Activated CD4-positive, CD25-positive, alpha-beta regulatory T cell (primary cell): Measurements from ENCODE around the gene ATAD3A.
"Not testable (repeated sequence)": the region's sequence is repeated elsewhere in the genome, so short reads cannot be mapped to it uniquely, and the experiment has no call there.

ENCODE experiments used
- DNase-seq, 4 experiments: peaks; one replicate each; lab custom pipeline; 2025; lab: John Stamatoyannopoulos, UW

Gene ATAD3A

GRCh38 chr1:1489861-1490260 lies 22.1 kb upstream of the ATAD3A start:
- DNase-seq, result no peak

DNA sequence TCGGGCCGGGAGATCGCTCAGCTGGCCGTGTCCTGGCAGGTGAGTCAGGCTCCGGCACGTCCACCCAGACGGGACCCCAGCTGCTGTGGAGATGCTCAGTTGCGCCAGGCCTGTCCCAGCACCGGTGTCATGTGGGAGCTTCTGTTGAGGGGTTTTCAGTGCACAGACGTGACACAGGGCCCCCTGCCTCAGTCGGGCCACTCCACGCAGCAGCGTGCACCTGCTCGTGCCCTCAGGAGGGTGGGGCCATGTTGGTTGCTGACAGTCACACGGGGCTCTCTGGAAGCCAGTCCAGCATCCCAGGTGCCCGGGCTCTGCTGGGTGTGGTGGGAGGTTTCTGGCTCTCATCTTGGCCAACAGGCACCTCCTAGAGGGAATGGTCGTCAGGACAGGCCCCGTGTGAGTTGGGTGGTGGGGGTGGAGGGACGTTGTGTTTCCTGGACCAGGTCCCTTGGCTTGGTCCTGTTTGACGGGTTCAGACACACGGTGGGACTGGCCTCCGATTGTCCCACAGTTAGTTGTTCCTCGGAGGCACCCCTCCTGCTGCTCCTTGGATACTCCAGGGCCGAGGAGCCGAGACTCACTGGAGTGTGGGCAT lies 21.2 kb upstream of the ATAD3A start:
- no peak for DNase-seq

DNA sequence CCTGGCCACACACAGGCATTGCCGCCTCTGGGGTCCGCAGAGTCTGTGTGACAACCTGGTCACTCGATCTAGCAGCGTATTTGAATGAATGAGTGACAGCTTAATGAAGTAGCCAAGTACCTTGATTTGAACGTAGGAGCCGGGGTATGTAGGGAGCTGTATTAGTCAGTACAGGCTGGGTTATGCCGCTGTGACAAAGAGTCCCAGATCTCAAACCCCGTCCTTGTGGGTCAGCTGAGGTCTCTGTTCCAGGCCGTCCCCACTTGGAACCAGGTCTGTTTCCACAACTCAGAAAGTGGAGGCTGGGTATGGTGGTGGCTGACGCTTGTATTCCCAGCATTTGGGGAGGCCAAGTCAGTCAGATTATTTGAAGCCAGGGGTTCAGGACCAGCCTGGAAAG lies 20.4 kb upstream of the ATAD3A start:
- no peak for DNase-seq

GRCh38 chr1:1494311-1494710 lies 17.7 kb upstream of the ATAD3A start:
- DNase-seq, result not testable (repeated sequence)

DNA sequence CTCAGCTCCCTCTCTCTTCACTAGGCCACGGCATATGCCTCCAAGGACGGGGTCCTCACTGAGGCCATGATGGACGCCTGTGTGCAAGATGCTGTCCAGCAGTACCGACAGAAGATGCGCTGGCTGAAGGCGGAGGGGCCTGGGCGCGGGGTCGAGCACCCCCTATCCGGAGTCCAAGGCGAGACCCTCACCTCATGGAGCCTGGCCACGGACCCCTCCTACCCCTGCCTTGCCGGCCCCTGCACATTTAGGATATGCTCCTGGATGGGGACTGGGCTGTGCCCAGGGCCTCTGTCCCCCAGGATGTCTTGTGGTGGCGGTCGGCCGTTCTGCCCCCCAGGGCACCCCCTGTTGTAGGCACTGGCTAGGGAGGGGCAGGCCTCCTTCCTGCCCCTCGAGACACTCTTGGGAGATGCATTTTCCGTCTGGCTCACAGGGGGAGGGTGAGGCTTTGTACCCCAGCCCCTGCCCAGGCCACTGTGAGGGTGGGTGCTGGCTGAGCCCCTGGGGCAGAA lies 16.4 kb upstream of the ATAD3A start:
- DNase-seq, result not testable (repeated sequence)

- peak; percentile 15 to 54 (median 43) for DNase-seq
Measured at GRCh38 chr1:1504777-1505365, 7.1 kb upstream of the ATAD3A start.

DNA sequence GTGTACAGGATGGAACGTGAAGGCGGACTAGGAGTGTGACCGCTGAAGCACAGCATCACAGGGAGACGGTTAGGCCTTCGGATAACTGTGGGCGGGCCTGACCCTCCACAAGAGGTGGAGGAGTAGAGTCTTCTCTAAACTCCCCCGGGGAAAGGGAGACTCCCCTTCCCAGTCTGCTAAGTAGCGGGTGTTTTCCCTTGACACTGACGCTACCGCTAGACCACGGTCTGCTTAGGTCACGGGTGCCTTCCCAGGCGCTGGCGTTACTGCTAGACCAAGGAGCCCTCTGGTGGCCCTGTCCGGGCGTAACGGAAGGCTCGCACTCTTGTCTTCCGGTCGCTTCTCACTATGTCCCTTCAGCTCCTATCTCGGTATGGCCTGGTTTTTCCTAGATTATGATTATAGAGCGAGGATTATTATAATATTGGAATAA lies 6.6 kb upstream of the ATAD3A start:
- DNase-seq, result not testable (repeated sequence)

- not testable (repeated sequence) for DNase-seq
Measured at GRCh38 chr1:1505801-1506200, 6.2 kb upstream of the ATAD3A start.

- no peak for DNase-seq
Measured at GRCh38 chr1:1507305-1507704, 4.7 kb upstream of the ATAD3A start.

DNA sequence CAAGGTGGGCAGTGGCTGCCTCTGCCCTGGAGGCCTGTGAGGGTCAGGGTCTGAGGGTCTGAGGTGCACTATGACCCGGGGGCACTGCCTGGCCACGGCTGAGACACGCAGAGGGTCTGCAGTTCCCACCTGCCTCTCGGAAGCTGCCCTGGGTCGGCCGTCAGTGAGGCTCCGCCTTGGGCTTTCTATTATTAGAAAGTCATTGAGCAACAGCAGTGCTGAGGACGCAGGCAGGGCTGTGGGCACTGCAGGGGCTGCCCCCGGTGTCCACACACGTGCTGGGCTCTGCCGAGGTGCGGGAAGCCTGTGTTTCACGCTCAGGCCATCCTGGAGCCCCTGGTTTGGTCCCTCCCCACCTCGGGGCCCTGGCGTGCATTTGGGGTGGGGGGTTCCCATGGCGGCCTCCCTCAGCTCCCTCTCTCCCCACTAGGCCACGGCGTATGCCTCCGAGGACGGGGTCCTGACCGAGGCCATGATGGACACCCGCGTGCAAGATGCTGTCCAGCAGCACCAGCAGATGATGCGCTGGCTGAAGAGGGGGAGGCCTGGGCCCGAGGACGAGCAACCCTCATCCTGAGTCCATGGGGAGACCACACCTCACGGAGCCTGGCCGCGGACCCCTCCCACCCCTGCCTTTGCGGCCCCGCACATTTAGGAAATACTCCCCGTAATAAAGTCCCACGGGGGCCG lies 3.0 kb upstream of the ATAD3A start:
- DNase-seq, result not testable (repeated sequence)

DNA sequence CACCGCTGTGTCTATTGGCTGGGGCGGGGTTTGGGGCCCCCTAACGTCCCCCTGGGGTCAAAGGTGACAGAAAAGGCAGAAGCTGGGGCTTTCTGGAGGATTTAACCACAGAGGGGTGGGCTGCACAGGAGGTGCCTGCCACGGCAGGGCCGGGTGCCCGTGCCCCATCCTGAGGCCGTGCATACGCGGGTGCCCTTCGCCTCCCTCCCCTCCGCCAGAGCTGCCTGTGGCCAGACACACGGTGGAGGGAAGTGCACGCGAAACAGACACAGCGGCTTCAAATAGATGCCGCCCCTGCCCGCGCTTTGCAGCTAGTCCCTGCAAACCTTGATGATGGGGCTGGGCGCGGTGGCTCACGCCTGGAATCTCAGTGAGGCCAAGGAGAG lies 2.5 kb upstream of the ATAD3A start:
- not testable (repeated sequence) for DNase-seq

DNA sequence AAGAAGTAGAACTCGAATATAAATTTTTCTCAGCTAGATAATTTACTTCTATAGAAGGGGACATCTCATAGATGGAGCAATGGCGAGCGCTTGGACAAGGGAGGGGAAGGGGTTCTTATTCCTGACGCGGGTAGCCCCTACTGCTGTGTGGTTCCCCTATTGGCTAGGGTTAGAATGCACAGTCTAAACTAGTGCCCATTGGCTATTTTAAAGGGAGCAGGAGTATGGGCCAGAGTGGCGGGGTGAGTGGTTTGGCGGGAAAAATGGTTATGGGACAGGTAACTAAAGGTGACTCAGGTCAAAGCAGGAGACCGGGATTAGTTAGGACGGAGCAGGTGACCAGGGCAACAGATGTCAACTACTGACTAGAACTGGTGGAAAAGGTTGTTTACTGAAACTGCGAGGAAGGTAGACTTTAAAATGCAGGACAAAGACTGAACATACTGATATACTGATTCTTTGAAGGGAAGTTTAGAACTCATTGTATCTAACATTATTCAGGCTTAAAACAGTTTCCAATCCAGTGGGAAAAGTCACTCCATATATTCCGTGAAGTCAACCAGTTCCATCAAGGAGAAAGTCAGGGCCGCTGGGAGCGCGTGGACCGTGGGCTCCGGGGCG lies 940 bp upstream of the ATAD3A start:
- no peak for DNase-seq

GRCh38 chr1:1512425-1512824 lies 463 bp downstream of the ATAD3A start:
- DNase-seq, result not testable (repeated sequence)

DNA sequence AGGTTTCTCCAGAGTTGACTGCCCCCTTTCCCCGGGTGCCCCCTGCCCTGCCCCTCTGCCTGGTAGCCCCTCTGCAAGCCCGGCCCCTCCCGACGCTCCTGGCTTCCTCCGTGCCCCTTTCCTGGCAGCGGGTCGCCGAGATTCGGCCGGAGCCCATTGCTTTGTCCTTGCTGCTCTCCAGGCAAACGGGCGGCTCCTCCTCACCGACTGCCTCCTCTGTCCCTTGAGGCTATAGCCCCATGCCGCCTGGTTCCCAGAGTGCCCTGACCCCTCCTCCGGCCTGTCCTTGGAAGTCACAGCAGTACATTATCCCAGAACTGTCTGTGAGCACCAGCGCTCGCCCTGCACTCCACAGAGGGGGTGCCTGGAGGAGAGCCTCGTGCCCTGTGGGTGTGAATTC lies 1.7 kb downstream of the ATAD3A start:
- DNase-seq, result not testable (repeated sequence)

DNA sequence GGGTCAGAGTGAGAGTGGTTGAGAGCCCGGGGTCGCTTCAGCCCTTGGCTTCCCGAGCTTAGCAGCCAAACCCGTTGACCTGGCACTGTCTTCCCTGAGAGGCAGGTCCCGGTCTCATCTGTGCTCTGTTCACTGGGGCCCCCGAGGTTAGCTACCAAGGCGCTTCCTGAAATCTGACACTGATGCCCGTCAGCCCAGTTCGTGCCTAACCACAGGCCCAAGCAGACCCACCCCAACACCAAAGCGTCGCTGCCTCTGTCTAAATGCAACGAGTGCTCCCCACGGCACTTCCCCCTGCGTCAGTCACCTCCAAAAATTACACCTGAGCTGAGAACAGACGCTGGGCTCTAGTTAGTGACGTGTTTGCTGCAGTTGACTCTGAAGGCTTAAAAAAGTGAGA lies 2.4 kb downstream of the ATAD3A start:
- DNase-seq, result not testable (repeated sequence)

GRCh38 chr1:1516923-1517322 lies 5.0 kb downstream of the ATAD3A start:
- not testable (repeated sequence) for DNase-seq

DNA sequence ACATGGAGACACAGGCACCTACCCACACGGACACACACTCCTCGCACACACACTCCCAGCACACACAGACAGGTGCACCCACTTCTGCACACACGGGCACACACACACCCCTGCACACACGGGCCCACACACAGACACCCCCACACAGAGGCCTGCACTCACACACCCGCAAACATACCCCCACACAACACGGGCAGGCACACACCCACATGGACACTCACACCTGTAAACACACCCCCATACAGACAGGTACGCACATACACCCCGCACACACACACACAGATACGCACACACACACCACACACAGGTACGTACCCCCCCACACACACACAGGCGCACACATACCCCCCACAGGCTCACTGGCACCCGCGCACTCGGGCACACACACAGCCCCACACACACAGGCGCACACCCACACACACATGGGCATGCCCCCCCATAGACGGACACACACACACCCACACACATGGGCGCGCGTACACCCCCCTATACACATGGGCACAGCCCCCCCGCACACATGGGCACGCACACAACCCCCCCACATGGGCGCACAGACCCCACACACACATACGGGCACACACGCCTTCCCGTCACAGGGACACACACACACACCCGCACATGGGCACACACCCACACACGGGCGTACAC lies 6.1 kb downstream of the ATAD3A start:
- DNase-seq, result no peak

- not testable (repeated sequence) for DNase-seq
Measured at GRCh38 chr1:1518621-1519007, 6.7 kb downstream of the ATAD3A start.

GRCh38 chr1:1519805-1520505 lies 8.0 kb downstream of the ATAD3A start:
- DNase-seq, result not testable (repeated sequence)

- no peak for DNase-seq
Measured at GRCh38 chr1:1521331-1521730, 9.4 kb downstream of the ATAD3A start.

DNA sequence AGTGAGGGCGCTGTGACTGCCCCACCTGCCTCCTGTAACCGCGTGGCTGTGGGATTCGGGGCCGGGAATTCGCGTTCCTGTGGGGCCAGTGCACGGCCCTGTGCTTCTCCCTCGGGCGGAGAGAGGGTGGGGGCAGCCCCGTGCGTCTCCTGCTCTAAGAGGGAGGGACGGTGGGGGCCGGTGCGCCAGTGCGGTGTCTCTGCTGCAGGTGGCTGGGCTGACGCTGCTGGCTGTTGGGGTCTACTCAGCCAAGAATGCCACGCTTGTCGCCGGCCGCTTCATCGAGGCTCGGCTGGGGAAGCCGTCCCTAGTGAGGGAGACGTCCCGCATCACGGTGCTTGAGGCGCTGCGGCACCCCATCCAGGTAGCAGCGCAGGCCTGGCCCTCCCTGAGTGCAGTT lies 10.6 kb downstream of the ATAD3A start:
- not testable (repeated sequence) for DNase-seq

DNA sequence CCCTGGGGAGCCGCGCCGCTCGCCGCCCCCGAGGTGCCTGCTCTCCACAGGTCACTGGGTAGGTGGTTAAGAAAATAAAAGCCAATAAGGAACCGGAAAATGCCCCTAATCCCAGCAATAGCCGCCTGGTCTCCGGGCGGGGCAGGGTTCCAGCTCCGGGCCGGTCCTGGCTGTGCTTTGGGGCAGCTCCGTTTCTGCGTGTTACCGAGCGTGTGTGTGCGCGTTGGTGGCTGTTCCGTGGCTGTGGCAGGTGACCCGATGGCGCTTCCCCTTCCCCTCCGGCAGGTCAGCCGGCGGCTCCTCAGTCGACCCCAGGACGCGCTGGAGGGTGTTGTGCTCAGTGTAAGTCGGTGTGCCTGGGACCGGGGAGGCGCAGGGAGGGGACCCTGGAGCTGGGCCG lies 11.3 kb downstream of the ATAD3A start:
- DNase-seq, result not testable (repeated sequence)
